Measurements from ENCODE around the gene BMP5.
"Not testable (repeated sequence)": the region's sequence is repeated elsewhere in the genome, so short reads cannot be mapped to it uniquely, and the experiment has no call there.

BMP5 gene

GRCh38 chr6:55875400-55875799 is at the start of gene BMP5:
Gene BMP5 (minus strand): TSS chr6:55875590. CDS start chr6:55874865, 725 bp downstream.
- no peak for DNase-seq

- DNase-seq, result no peak
These were observed 47.0 kb upstream of the BMP5 start for GRCh38 chr6:55922406-55922805.

- no peak for DNase-seq
These were observed 44.4 kb upstream of the BMP5 start for GRCh38 chr6:55919716-55920308.

- DNase-seq, result no peak
These were observed 43.2 kb upstream of the BMP5 start for GRCh38 chr6:55918639-55919038.

- DNase-seq, result no peak
These were observed 42.5 kb upstream of the BMP5 start for GRCh38 chr6:55917751-55918415.

GRCh38 chr6:55916188-55916587 is 40.8 kb upstream of the BMP5 start:
- no peak for DNase-seq

GRCh38 chr6:55913228-55914195 is 38.1 kb upstream of the BMP5 start:
- no peak for DNase-seq

GRCh38 chr6:55910466-55910865 is 35.1 kb upstream of the BMP5 start:
- DNase-seq, result not testable (repeated sequence)

- not testable (repeated sequence) for DNase-seq
These were observed 34.5 kb upstream of the BMP5 start for GRCh38 chr6:55909911-55910310.

- no peak for DNase-seq
These were observed 27.4 kb upstream of the BMP5 start for GRCh38 chr6:55902796-55903195.

GRCh38 chr6:55901765-55902270 is 26.4 kb upstream of the BMP5 start:
- no peak for DNase-seq

GRCh38 chr6:55898342-55898741 is 23.0 kb upstream of the BMP5 start:
- no peak for DNase-seq

GRCh38 chr6:55897346-55897745 is 22.0 kb upstream of the BMP5 start:
- DNase-seq, result no peak

- no peak for DNase-seq
These were observed 20.8 kb upstream of the BMP5 start for GRCh38 chr6:55895972-55896730.

- no peak for DNase-seq
These were observed 17.5 kb upstream of the BMP5 start for GRCh38 chr6:55892749-55893357.

- DNase-seq, result no peak
These were observed 13.5 kb upstream of the BMP5 start for GRCh38 chr6:55888917-55889316.

- DNase-seq, result peak in 1 of 2 donors; percentile 5
These were observed 10.9 kb upstream of the BMP5 start for GRCh38 chr6:55886185-55886836.

GRCh38 chr6:55882718-55883569 is 7.6 kb upstream of the BMP5 start:
- no peak for DNase-seq

- DNase-seq, result no peak
These were observed 1.9 kb upstream of the BMP5 start for GRCh38 chr6:55877283-55877682.

- no peak for DNase-seq
These were observed 1.1 kb downstream of the BMP5 start for GRCh38 chr6:55874316-55874715.

GRCh38 chr6:55872866-55873265 is 2.5 kb downstream of the BMP5 start:
- no peak for DNase-seq

Measured in inflammatory macrophage treated with lipopolysaccharide for 1 hour (primary cell).